ENCODE measurements around the gene MAEL.
"Not testable (repeated sequence)": the region's sequence is repeated elsewhere in the genome, so short reads cannot be mapped to it uniquely, and the experiment has no call there.

Gene MAEL

GRCh38 chr1:166999075-166999474 lies 10.0 kb downstream of the MAEL start:
- no peak overlapping the region for H3K27ac ChIP-seq (ENCODE audit: low read depth, low read length)
- H3K4me3 ChIP-seq (ENCODE audit: low read length), result no peak overlapping the region
- no peaks in the 10 kb centered on the region for H3K27me3 ChIP-seq (ENCODE audit: control insufficient read depth, insufficient read depth, low read length)
- no peaks in the 10 kb centered on the region for H3K36me3 ChIP-seq (ENCODE audit: control insufficient read depth, insufficient read depth, low read length)
- H3K4me1 ChIP-seq (ENCODE audit: control insufficient read depth, insufficient read depth, low read length), result no peaks in the 10 kb centered on the region
- H3K9ac ChIP-seq (ENCODE audit: low read length), result no peak overlapping the region

- H3K27ac ChIP-seq (ENCODE audit: low read depth, low read length), result no peak overlapping the region
- H3K27me3 ChIP-seq (ENCODE audit: control insufficient read depth, insufficient read depth, low read length), result no peaks in the 10 kb centered on the region
- H3K36me3 ChIP-seq (ENCODE audit: control insufficient read depth, insufficient read depth, low read length), result no peaks in the 10 kb centered on the region
- no peaks in the 10 kb centered on the region for H3K4me1 ChIP-seq (ENCODE audit: control insufficient read depth, insufficient read depth, low read length)
- no peak overlapping the region for H3K9ac ChIP-seq (ENCODE audit: low read length)
- H3K4me3 ChIP-seq (ENCODE audit: low read length), result no peak overlapping the region
Observed at GRCh38 chr1:166999500-167000055, 10.5 kb downstream of the MAEL start.

GRCh38 chr1:167000546-167000945 lies 11.5 kb downstream of the MAEL start:
- Histone ChIP-seq H3K27ac (ENCODE audit: low read depth, low read length) (no peak overlapping the region), H3K36me3 (ENCODE audit: control insufficient read depth, insufficient read depth, low read length) (no peaks in the 10 kb centered on the region), H3K9ac (ENCODE audit: low read length) (no peak overlapping the region), H3K4me1 (ENCODE audit: control insufficient read depth, insufficient read depth, low read length) (no peaks in the 10 kb centered on the region), H3K4me3 (ENCODE audit: low read length) (no peak overlapping the region), H3K27me3 (ENCODE audit: control insufficient read depth, insufficient read depth, low read length) (no peaks in the 10 kb centered on the region)

GRCh38 chr1:167002354-167002753 lies 13.3 kb downstream of the MAEL start:
- no peak overlapping the region for H3K4me3 ChIP-seq (ENCODE audit: low read length)
- no peaks in the 10 kb centered on the region for H3K36me3 ChIP-seq (ENCODE audit: control insufficient read depth, insufficient read depth, low read length)
- no peak overlapping the region for H3K9ac ChIP-seq (ENCODE audit: low read length)
- H3K27ac ChIP-seq (ENCODE audit: low read depth, low read length), result no peak overlapping the region
- no peaks in the 10 kb centered on the region for H3K4me1 ChIP-seq (ENCODE audit: control insufficient read depth, insufficient read depth, low read length)
- no peaks in the 10 kb centered on the region for H3K27me3 ChIP-seq (ENCODE audit: control insufficient read depth, insufficient read depth, low read length)

GRCh38 chr1:167003711-167004110 lies 14.6 kb downstream of the MAEL start:
- Histone ChIP-seq H3K4me1 (ENCODE audit: control insufficient read depth, insufficient read depth, low read length) (no peaks in the 10 kb centered on the region), H3K27ac (ENCODE audit: low read depth, low read length) (no peak overlapping the region), H3K9ac (ENCODE audit: low read length) (no peak overlapping the region), H3K27me3 (ENCODE audit: control insufficient read depth, insufficient read depth, low read length) (no peaks in the 10 kb centered on the region), H3K36me3 (ENCODE audit: control insufficient read depth, insufficient read depth, low read length) (no peaks in the 10 kb centered on the region), H3K4me3 (ENCODE audit: low read length) (no peak overlapping the region)

- H3K9ac ChIP-seq (ENCODE audit: low read length), result no peak overlapping the region
- no peak overlapping the region for H3K27ac ChIP-seq (ENCODE audit: low read depth, low read length)
- H3K27me3 ChIP-seq (ENCODE audit: control insufficient read depth, insufficient read depth, low read length), result no peaks in the 10 kb centered on the region
- H3K4me1 ChIP-seq (ENCODE audit: control insufficient read depth, insufficient read depth, low read length), result no peaks in the 10 kb centered on the region
- H3K4me3 ChIP-seq (ENCODE audit: low read length), result no peak overlapping the region
- H3K36me3 ChIP-seq (ENCODE audit: control insufficient read depth, insufficient read depth, low read length), result no peaks in the 10 kb centered on the region
Observed at GRCh38 chr1:167011560-167012191, 22.6 kb downstream of the MAEL start.

GRCh38 chr1:167012570-167012969 lies 23.5 kb downstream of the MAEL start:
- no peak overlapping the region for H3K9ac ChIP-seq (ENCODE audit: low read length)
- no peaks in the 10 kb centered on the region for H3K4me1 ChIP-seq (ENCODE audit: control insufficient read depth, insufficient read depth, low read length)
- H3K27ac ChIP-seq (ENCODE audit: low read depth, low read length), result no peak overlapping the region
- H3K4me3 ChIP-seq (ENCODE audit: low read length), result no peak overlapping the region
- H3K36me3 ChIP-seq (ENCODE audit: control insufficient read depth, insufficient read depth, low read length), result no peaks in the 10 kb centered on the region
- H3K27me3 ChIP-seq (ENCODE audit: control insufficient read depth, insufficient read depth, low read length), result no peaks in the 10 kb centered on the region

GRCh38 chr1:167013108-167013929 lies 24.2 kb downstream of the MAEL start:
- H3K4me3 ChIP-seq (ENCODE audit: low read length), result no peak overlapping the region
- H3K27me3 ChIP-seq (ENCODE audit: control insufficient read depth, insufficient read depth, low read length), result no peaks in the 10 kb centered on the region
- H3K9ac ChIP-seq (ENCODE audit: low read length), result no peak overlapping the region
- no peaks in the 10 kb centered on the region for H3K4me1 ChIP-seq (ENCODE audit: control insufficient read depth, insufficient read depth, low read length)
- H3K27ac ChIP-seq (ENCODE audit: low read depth, low read length), result no peak overlapping the region
- no peaks in the 10 kb centered on the region for H3K36me3 ChIP-seq (ENCODE audit: control insufficient read depth, insufficient read depth, low read length)

GRCh38 chr1:167016100-167016750 lies 27.1 kb downstream of the MAEL start:
- no peaks in the 10 kb centered on the region for H3K4me1 ChIP-seq (ENCODE audit: control insufficient read depth, insufficient read depth, low read length)
- H3K36me3 ChIP-seq (ENCODE audit: control insufficient read depth, insufficient read depth, low read length), result no peaks in the 10 kb centered on the region
- H3K9ac ChIP-seq (ENCODE audit: low read length), result no peak overlapping the region
- no peak overlapping the region for H3K4me3 ChIP-seq (ENCODE audit: low read length)
- no peak overlapping the region for H3K27ac ChIP-seq (ENCODE audit: low read depth, low read length)
- H3K27me3 ChIP-seq (ENCODE audit: control insufficient read depth, insufficient read depth, low read length), result no peaks in the 10 kb centered on the region

GRCh38 chr1:167022384-167022783 lies 33.3 kb downstream of the MAEL start:
- Histone ChIP-seq H3K9ac (ENCODE audit: low read length) (no peak overlapping the region), H3K27ac (ENCODE audit: low read depth, low read length) (no peak overlapping the region), H3K36me3 (ENCODE audit: control insufficient read depth, insufficient read depth, low read length) (no peaks in the 10 kb centered on the region), H3K4me1 (ENCODE audit: control insufficient read depth, insufficient read depth, low read length) (no peaks in the 10 kb centered on the region), H3K27me3 (ENCODE audit: control insufficient read depth, insufficient read depth, low read length) (no peaks in the 10 kb centered on the region), H3K4me3 (ENCODE audit: low read length) (no peak overlapping the region)

- not testable (repeated sequence) for H3K27ac ChIP-seq (ENCODE audit: low read depth, low read length); H3K4me1 ChIP-seq (ENCODE audit: control insufficient read depth, insufficient read depth, low read length); H3K36me3 ChIP-seq (ENCODE audit: control insufficient read depth, insufficient read depth, low read length); H3K27me3 ChIP-seq (ENCODE audit: control insufficient read depth, insufficient read depth, low read length); H3K4me3 ChIP-seq (ENCODE audit: low read length); H3K9ac ChIP-seq (ENCODE audit: low read length)
Observed at GRCh38 chr1:167029553-167029952, 40.5 kb downstream of the MAEL start.

- Histone ChIP-seq H3K4me1 (ENCODE audit: control insufficient read depth, insufficient read depth, low read length) (no peaks in the 10 kb centered on the region), H3K27me3 (ENCODE audit: control insufficient read depth, insufficient read depth, low read length) (no peaks in the 10 kb centered on the region), H3K27ac (ENCODE audit: low read depth, low read length) (no peak overlapping the region), H3K36me3 (ENCODE audit: control insufficient read depth, insufficient read depth, low read length) (no peaks in the 10 kb centered on the region), H3K9ac (ENCODE audit: low read length) (no peak overlapping the region), H3K4me3 (ENCODE audit: low read length) (no peak overlapping the region)
Observed at GRCh38 chr1:167033646-167034045, 44.6 kb downstream of the MAEL start.
